Sigmoid colon (tissue), 4 donors: ENCODE results near the gene ANKEF1.

Experiments
- EP300 ChIP-seq, 4 donors: sonication (generic); formaldehyde crosslinking; IDR thresholded peaks; one replicate each; pipeline ENCODE4 v1.6.1; 2017; ENCODE audit warnings: antibody characterized with exemption in 4 of 4
- POLR2A ChIP-seq, 2 donors: fragments of 450-650 bp; IDR thresholded peaks; one replicate each; pipeline ENCODE4 v1.6.1; 2016; ENCODE audit warnings: antibody characterized with exemption in 2 of 2, mild to moderate bottlenecking in 2 of 2, moderate library complexity in 2 of 2
- POLR2AphosphoS5 ChIP-seq, 4 donors: sonication (generic); formaldehyde crosslinking; IDR thresholded peaks; one replicate each; pipeline ENCODE4 v1.6.1; 2017; ENCODE audit warnings: antibody characterized with exemption in 4 of 4
- TF ChIP-seq, protein P1 (sequence below), 4 experiments: fragments of 450-650 bp in 3 of 4; fragments of 200-600 bp in 1 of 4; IDR thresholded peaks; one replicate each; pipeline ENCODE4 v1.5.1; 2016 to 2019; ENCODE audit warnings: antibody characterized with exemption in 4 of 4, mild to moderate bottlenecking in 3 of 4, moderate library complexity in 2 of 4

DNA sequence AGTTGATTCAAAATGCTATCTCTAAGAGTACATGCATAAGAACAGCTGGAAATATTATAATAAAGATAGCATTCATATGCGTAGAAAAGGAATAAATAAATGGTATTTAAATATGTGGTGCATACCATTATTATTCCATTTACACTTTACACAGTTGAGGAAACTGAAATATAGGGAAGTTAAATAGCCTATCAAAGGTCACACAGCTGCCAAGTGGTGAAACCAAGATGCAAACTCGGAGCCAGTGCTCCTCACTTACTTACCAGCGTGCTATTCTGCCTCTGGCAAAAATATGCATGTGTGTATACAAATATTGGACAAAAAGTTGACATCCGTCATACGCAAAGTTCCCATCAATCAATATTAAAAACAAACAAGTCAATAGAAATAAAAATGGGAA, 22.3 kb upstream of the ANKEF1 start:
- TF ChIP-seq POLR2A (IDR thresholded peaks at IDR 0.05), result no peak
- TF ChIP-seq, protein P1, sequence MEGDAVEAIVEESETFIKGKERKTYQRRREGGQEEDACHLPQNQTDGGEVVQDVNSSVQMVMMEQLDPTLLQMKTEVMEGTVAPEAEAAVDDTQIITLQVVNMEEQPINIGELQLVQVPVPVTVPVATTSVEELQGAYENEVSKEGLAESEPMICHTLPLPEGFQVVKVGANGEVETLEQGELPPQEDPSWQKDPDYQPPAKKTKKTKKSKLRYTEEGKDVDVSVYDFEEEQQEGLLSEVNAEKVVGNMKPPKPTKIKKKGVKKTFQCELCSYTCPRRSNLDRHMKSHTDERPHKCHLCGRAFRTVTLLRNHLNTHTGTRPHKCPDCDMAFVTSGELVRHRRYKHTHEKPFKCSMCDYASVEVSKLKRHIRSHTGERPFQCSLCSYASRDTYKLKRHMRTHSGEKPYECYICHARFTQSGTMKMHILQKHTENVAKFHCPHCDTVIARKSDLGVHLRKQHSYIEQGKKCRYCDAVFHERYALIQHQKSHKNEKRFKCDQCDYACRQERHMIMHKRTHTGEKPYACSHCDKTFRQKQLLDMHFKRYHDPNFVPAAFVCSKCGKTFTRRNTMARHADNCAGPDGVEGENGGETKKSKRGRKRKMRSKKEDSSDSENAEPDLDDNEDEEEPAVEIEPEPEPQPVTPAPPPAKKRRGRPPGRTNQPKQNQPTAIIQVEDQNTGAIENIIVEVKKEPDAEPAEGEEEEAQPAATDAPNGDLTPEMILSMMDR (IDR thresholded peaks at IDR 0.05), result no peak
- TF ChIP-seq POLR2AphosphoS5 (IDR thresholded peaks at IDR 0.05), result no peak
- no peak for TF ChIP-seq EP300 (IDR thresholded peaks at IDR 0.05)
